HepG2 (cell line): ENCODE results near the gene LRRC19. TPM values are rescaled to one million over a fixed set of nuclear protein-coding genes. Genes with fewer than 3 reads are reported as not detected.

Source experiments
- ATAC-seq: fragments of 200-7000 bp; cut with Tn5 transposase; 3 replicates; pipeline ENCODE4 v1.9.1; 2020; ENCODE audit warnings: mild to moderate bottlenecking, moderate library complexity
- BruUV-seq: library from RNA; stranded (reverse); fragments of 400-500 nt; replicated peaks from 2 replicates; lab custom pipeline; 2021; lab: Mats Ljungman, UMichigan
- CTCF ChIA-PET: fragments of 300-600 bp; formaldehyde crosslinking; extraction: SDS; loops from one replicate; lab custom pipeline; 2021; ENCODE audit warnings: low total read pairs, inconsistent platforms, low intra/inter-chr PET ratio; lab: Yijun Ruan, JAX
- POLR2A ChIA-PET: fragments of 350-600 bp; sonication (Branson Sonifier 250); formaldehyde crosslinking; loops from one replicate; lab custom pipeline; 2020; ENCODE audit warnings: antibody characterized with exemption, inconsistent platforms; lab: Yijun Ruan, JAX
- DNase-seq: peaks from one replicate; pipeline ENCODE4 v3.0.0-alpha.2; 2015; ENCODE audit warnings: low spot score
- FAIRE-seq: peaks from 3 replicates; lab custom pipeline; 2011; peaks lifted over from hg19 to GRCh38; lab: Jason Lieb, UNC
- H2AFZ ChIP-seq: one replicate; pipeline ENCODE4 v1.6.1; 2011; ENCODE audit warnings: low read length, inconsistent platforms
- H3K27ac ChIP-seq: fragments of 300-600 bp; 3 replicates; pipeline ENCODE4 v1.8.0; 2011; ENCODE audit warnings: mixed run types, mild to moderate bottlenecking, mixed read lengths, low read length, inconsistent platforms; ENCODE audit not compliant: insufficient read depth; ENCODE audit errors: extremely low read length
- H3K27me3 ChIP-seq, 2 experiments: fragments of 200-600 bp in 1 of 2; 2 replicates in 1 of 2; 3 replicates in 1 of 2; pipeline versions ENCODE4 v1.6.0 to v1.8.0; 2011; ENCODE audit warnings: low read length in 2 of 2, mild to moderate bottlenecking in 2 of 2, moderate library complexity in 2 of 2, inconsistent platforms in 1 of 2; ENCODE audit not compliant: insufficient read depth in 2 of 2, control insufficient read depth in 1 of 2
- H3K36me3 ChIP-seq, 2 experiments: fragments of 200-600 bp in 1 of 2; replicated peaks in 1 of 2; 2 replicates in 1 of 2; 3 replicates in 1 of 2; pipeline versions ENCODE4 v1.5.1 to v1.8.0; 2011; ENCODE audit warnings: low read length in 2 of 2, inconsistent platforms in 1 of 2; ENCODE audit not compliant: insufficient read depth in 2 of 2, control insufficient read depth in 1 of 2
- H3K4me1 ChIP-seq: 2 replicates; pipeline ENCODE4 v1.5.1; 2012; ENCODE audit warnings: low read length, inconsistent platforms; ENCODE audit not compliant: insufficient read depth
- H3K4me2 ChIP-seq: 2 replicates; pipeline ENCODE4 v1.6.0; 2011; ENCODE audit warnings: low read depth, low read length, inconsistent platforms
- H3K4me3 ChIP-seq, 3 experiments: fragments of 200-600 bp in 1 of 3; sonication (generic), shearing (Covaris generic) in 1 of 3; replicated peaks in 1 of 3; 2 replicates each; pipeline ENCODE4 v1.5.1; 2011 to 2016; ENCODE audit warnings: low read length in 3 of 3, inconsistent platforms in 2 of 3, low read depth in 2 of 3, mild to moderate bottlenecking in 2 of 3, control low read depth in 1 of 3, mixed read lengths in 1 of 3; ENCODE audit not compliant: insufficient read depth in 1 of 3
- H3K79me2 ChIP-seq: one replicate; pipeline ENCODE4 v1.6.1; 2011; ENCODE audit warnings: low read length, inconsistent platforms; ENCODE audit not compliant: insufficient read depth
- H3K9ac ChIP-seq: 2 replicates; pipeline ENCODE4 v1.6.0; 2011; ENCODE audit warnings: mild to moderate bottlenecking, low read depth, low read length, inconsistent platforms; ENCODE audit not compliant: insufficient read depth
- H3K9me3 ChIP-seq: 2 replicates; pipeline ENCODE4 v1.5.1; 2012; ENCODE audit warnings: mild to moderate bottlenecking, low read length
- H4K20me1 ChIP-seq: 2 replicates; pipeline ENCODE4 v1.6.0; 2011; ENCODE audit warnings: inconsistent platforms, mild to moderate bottlenecking, low read length, moderate library complexity; ENCODE audit not compliant: insufficient read depth
- MIER2 ChIP-seq: IDR thresholded peaks from 2 replicates; pipeline ENCODE4 v1.6.1; 2016; ENCODE audit warnings: missing biosample characterization, missing genetic modification reagents
- PTBP1 ChIP-seq: fragments of 200-400 bp; formaldehyde crosslinking; IDR thresholded peaks from 2 replicates; pipeline ENCODE4 v1.6.1; 2018; ENCODE audit warnings: low read length, low read depth; ENCODE audit not compliant: poor library complexity, severe bottlenecking
- RAD21 ChIP-seq: fragments of 450-650 bp; formaldehyde crosslinking; IDR thresholded peaks from 2 replicates; pipeline ENCODE4 v1.5.0; 2020; ENCODE audit warnings: mild to moderate bottlenecking
- RFXANK ChIP-seq: IDR thresholded peaks from 2 replicates; pipeline ENCODE4 v1.6.1; 2016
- SMC3 ChIP-seq: IDR thresholded peaks from 2 replicates; pipeline ENCODE4 v1.6.1; 2011; ENCODE audit warnings: low read length, improper control_type of control experiment
- STAG1 ChIP-seq: sonication (generic); formaldehyde crosslinking; IDR thresholded peaks from 2 replicates; pipeline ENCODE4 v1.4.0; 2020; ENCODE audit warnings: missing genetic modification reagents
- ZNF776 ChIP-seq: sonication (generic); formaldehyde crosslinking; IDR thresholded peaks from 2 replicates; pipeline ENCODE4 v1.4.0; 2020; ENCODE audit warnings: mild to moderate bottlenecking, missing genetic modification reagents
- WGBS: methylation state at CpG from one replicate; pipeline ENCODE4 v1.1.6; 2017; ENCODE audit warnings: low lambda C conversion rate; 5-methylcytosine and 5-hydroxymethylcytosine counted together
- in situ Hi-C: cut with HindIII; loops from 2 replicates; pipeline ENCODE4 v1.10.0; 2017; ENCODE audit warnings: low pct_unique_long_range_greater_than_20kb; ENCODE audit not compliant: extremely low pct_ligation_motif_present
- intact Hi-C: fragments of 100-400 bp; cut with micrococcal nuclease; formaldehyde crosslinking; loops from one replicate; pipeline ENCODE4 v1.10.0; 2022; ENCODE audit not compliant: unreplicated experiment
- polyA plus RNA-seq, 8 experiments: library from polyadenylated mRNA; depleted of rRNA in 3 of 8; stranded (reverse) in 7 of 8; unstranded in 1 of 8; fragments of >200 nt; fragmentation: Illumina TruSeq in 4 of 8; extraction: Trizol in 4 of 8; gene quantifications; 2 replicates each; pipeline versions ENCODE4 v1.2.1 to v1.2.3, GENCODE V29; 2011 to 2016; ENCODE audit warnings: low read depth in 4 of 8, missing spikeins in 1 of 8, mixed read lengths in 1 of 8; ENCODE audit not compliant: insufficient read depth in 1 of 8
- total RNA-seq, 5 experiments: library from RNA; depleted of rRNA; stranded (reverse); fragments of >200 nt; fragmentation: Illumina TruSeq; extraction: Trizol; gene quantifications; 2 replicates each; pipeline ENCODE4 v1.2.3, GENCODE V29; 2016; ENCODE audit warnings: low read depth in 1 of 5
- TF ChIP-seq, protein P1 (sequence below): sonication (generic); formaldehyde crosslinking; IDR thresholded peaks from 2 replicates; pipeline ENCODE4 v1.5.1; 2020; ENCODE audit warnings: mild to moderate bottlenecking, missing genetic modification reagents
- TF ChIP-seq, protein P2 (sequence below): sonication (generic); formaldehyde crosslinking; IDR thresholded peaks from 2 replicates; pipeline ENCODE4 v1.5.0; 2020; ENCODE audit warnings: mild to moderate bottlenecking, missing genetic modification reagents, moderate library complexity
- TF ChIP-seq, protein P3 (sequence below): IDR thresholded peaks from 2 replicates; pipeline ENCODE4 v1.6.1; 2018; ENCODE audit warnings: missing genetic modification reagents

Gene LRRC19
- total and polyA plus RNA-seq, 2 of the 13 experiments (the other 11 are each of a cell fraction or from before 2014, with no cell fraction given): not detected

DNA sequence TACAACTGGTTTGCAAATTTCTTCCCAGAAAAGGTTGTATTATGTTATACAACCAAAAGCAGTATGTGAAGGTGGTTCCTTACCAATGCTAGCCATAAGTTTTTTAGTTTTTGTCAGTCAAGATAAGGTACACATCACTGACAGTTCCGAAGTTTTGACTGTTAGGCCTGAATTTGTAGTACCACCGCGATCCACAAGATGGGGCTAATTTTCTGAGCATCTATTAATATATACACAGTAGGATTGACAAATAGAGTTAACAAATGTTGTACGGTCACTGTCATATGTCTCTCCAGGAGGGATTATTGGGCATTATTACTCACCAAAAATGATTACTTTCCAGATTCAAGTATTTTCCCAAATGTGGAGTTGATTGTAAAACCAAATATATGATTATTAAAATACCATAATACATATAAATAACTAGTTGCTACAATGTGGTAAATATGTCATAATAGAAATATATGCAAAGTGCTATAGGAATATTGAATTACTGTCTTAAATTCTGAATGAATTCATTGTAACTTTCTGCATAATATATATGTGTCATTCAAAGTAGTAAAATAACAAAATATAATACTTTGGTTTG is 28.4 kb upstream of the LRRC19 start:
- H2AFZ ChIP-seq: no peak overlapping the region
- TF ChIP-seq, protein P1, sequence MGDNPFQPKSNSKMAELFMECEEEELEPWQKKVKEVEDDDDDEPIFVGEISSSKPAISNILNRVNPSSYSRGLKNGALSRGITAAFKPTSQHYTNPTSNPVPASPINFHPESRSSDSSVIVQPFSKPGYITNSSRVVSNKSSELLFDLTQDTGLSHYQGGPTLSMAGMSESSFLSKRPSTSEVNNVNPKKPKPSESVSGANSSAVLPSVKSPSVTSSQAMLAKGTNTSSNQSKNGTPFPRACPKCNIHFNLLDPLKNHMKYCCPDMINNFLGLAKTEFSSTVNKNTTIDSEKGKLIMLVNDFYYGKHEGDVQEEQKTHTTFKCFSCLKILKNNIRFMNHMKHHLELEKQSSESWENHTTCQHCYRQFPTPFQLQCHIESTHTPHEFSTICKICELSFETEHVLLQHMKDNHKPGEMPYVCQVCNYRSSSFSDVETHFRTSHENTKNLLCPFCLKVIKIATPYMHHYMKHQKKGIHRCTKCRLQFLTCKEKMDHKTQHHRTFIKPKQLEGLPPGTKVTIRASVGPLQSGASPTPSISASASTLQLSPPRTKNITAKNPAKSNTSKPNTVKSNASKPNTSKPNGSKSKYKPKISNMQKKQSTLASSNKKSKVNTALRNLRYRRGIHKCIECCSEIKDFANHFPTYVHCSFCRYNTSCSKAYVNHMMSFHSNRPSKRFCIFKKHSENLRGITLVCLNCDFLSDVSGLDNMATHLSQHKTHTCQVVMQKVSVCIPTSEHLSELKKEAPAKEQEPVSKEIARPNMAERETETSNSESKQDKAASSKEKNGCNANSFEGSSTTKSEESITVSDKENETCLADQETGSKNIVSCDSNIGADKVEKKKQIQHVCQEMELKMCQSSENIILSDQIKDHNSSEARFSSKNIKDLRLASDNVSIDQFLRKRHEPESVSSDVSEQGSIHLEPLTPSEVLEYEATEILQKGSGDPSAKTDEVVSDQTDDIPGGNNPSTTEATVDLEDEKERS: no peak
- TF ChIP-seq PTBP1: no peak
- TF ChIP-seq, protein P2, sequence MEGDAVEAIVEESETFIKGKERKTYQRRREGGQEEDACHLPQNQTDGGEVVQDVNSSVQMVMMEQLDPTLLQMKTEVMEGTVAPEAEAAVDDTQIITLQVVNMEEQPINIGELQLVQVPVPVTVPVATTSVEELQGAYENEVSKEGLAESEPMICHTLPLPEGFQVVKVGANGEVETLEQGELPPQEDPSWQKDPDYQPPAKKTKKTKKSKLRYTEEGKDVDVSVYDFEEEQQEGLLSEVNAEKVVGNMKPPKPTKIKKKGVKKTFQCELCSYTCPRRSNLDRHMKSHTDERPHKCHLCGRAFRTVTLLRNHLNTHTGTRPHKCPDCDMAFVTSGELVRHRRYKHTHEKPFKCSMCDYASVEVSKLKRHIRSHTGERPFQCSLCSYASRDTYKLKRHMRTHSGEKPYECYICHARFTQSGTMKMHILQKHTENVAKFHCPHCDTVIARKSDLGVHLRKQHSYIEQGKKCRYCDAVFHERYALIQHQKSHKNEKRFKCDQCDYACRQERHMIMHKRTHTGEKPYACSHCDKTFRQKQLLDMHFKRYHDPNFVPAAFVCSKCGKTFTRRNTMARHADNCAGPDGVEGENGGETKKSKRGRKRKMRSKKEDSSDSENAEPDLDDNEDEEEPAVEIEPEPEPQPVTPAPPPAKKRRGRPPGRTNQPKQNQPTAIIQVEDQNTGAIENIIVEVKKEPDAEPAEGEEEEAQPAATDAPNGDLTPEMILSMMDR (CRISPR knock-in tag): peak; percentile 70
- TF ChIP-seq SMC3: peak; percentile 73
- TF ChIP-seq MIER2 (CRISPR knock-in tag): no peak
- TF ChIP-seq, protein P3, sequence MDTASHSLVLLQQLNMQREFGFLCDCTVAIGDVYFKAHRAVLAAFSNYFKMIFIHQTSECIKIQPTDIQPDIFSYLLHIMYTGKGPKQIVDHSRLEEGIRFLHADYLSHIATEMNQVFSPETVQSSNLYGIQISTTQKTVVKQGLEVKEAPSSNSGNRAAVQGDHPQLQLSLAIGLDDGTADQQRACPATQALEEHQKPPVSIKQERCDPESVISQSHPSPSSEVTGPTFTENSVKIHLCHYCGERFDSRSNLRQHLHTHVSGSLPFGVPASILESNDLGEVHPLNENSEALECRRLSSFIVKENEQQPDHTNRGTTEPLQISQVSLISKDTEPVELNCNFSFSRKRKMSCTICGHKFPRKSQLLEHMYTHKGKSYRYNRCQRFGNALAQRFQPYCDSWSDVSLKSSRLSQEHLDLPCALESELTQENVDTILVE (CRISPR knock-in tag): no peak
- peak; percentile 39; the same call in 1 of the 2 replicates for TF ChIP-seq RAD21 (CRISPR knock-in tag)
- no peak for TF ChIP-seq RFXANK (CRISPR knock-in tag)
- TF ChIP-seq STAG1 (CRISPR knock-in tag): peak; percentile 60
- no peak for TF ChIP-seq ZNF776 (CRISPR knock-in tag)
- TF ChIP-seq, all 625 proteins: peak for 4
- ChIA-PET CTCF (interaction anchor here (2.3 kb wide), 1 partner anchor 243 kb away, joined by 18 read pairs; no protein-coding TSS in a partner anchor), POLR2A (no interaction called here)
- in situ Hi-C loops (loop anchor here (5.0 kb wide), 1 partner anchor 243 kb away; no protein-coding TSS in a partner anchor), intact Hi-C loops (loop anchor here (1.0 to 10.0 kb wide), 2 partner anchors 211 to 242 kb away; no protein-coding TSS in a partner anchor)
- H3K4me2 ChIP-seq: no peak overlapping the region
- no TSS peak for BruUV-seq
- no peaks in the 10 kb centered on the region for H3K4me1 ChIP-seq
- no peaks in the 10 kb centered on the region for H3K79me2 ChIP-seq
- no peaks in the 10 kb centered on the region for H3K36me3 ChIP-seq
- DNase-seq (peak; percentile 30), FAIRE-seq (peak; percentile 68), ATAC-seq (peak; percentile 79)
- H3K27ac ChIP-seq: no peak overlapping the region
- WGBS: 17% methylated on average over 4 of the region's 4 CpGs
- no peak overlapping the region for H3K4me3 ChIP-seq
- no peak overlapping the region for H3K9ac ChIP-seq
- H4K20me1 ChIP-seq: no peaks in the 10 kb centered on the region
- H3K9me3 ChIP-seq: no peaks in the 10 kb centered on the region
- H3K27me3 ChIP-seq: no peaks in the 10 kb centered on the region
